Measurements from ENCODE around the gene RSPO3. TPM values are rescaled to one million over a fixed set of nuclear protein-coding genes. Genes with fewer than 3 reads are reported as not detected.

RSPO3 gene
- total and polyA plus RNA-seq, 2 of the 4 experiments (the other 2 are of a cell fraction), result not detected

DNA sequence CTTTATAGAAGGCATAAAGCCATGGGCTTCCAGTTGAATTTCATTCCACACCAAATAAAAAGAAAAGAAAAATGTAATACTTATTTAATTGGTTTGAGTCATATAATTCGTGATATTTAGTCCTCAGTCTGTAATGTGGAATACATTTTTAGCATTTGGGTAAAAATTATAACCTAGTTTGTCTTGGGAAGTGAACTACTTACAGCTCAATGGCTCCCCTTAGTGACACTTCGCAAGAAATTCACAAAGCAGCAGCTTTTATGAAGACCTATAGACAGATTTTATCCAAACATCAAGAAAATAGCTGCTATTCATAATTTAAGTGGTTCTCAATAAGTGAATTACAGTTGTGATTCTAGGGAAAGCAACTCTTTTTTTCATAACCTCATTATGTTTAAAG lies 72.1 kb downstream of the RSPO3 start:
- peak; percentile 73 for ATAC-seq (ENCODE audit: low read depth)
- H3K4me1 ChIP-seq (ENCODE audit: control insufficient read depth, insufficient read depth, low read length), result no peaks in the 10 kb centered on the region
- no peaks in the 10 kb centered on the region for H3K36me3 ChIP-seq (ENCODE audit: control insufficient read depth, insufficient read depth, low read length)
- intact Hi-C loops (cut with micrococcal nuclease) (loop anchor here (1.0 to 5.0 kb wide), 3 partner anchors 68 to 1158 kb away; no protein-coding TSS in a partner anchor), dilution Hi-C loops (cut with HindIII; ENCODE audit: low sequenced_read_pairs, unreplicated experiment) (no loop called here), in situ Hi-C loops (cut with MboI; ENCODE audit: low sequenced_read_pairs) (no loop called here)
- H3K4me3 ChIP-seq (ENCODE audit: insufficient read depth, low read depth, low read length), result no peak overlapping the region
- no peak overlapping the region for H4K5ac ChIP-seq (ENCODE audit: low read depth, low read length)
- H3K9me1 ChIP-seq (ENCODE audit: insufficient read depth, low read length), result no peaks in the 10 kb centered on the region
- H2BK20ac ChIP-seq (ENCODE audit: low read depth, low read length), result no peak overlapping the region
- H3K9me3 ChIP-seq (ENCODE audit: control insufficient read depth, insufficient read depth, low read length), result no peaks in the 10 kb centered on the region
- POLR2A ChIA-PET (ENCODE audit: unreplicated experiment), result no interaction called here
- no TSS peak for BruUV-seq (replicated peaks)
- no peak overlapping the region for H3K27ac ChIP-seq (ENCODE audit: insufficient read depth, low read length)
- no peak overlapping the region for H3K4ac ChIP-seq (ENCODE audit: low read depth, low read length)
- DNase-seq, result peak; percentile 61
- H3K14ac ChIP-seq (replicated peaks; ENCODE audit: low read depth, low read length), result no peak overlapping the region
- H3K27me3 ChIP-seq (ENCODE audit: control insufficient read depth, insufficient read depth, low read length), result no peaks in the 10 kb centered on the region; the same call in 1 of the 2 replicates
- no peak overlapping the region for H3K18ac ChIP-seq (ENCODE audit: low read depth, low read length)
- H3K9ac ChIP-seq (ENCODE audit: low read depth, low read length), result no peak overlapping the region
- no peak overlapping the region for H3K56ac ChIP-seq (ENCODE audit: extremely low read depth, insufficient read depth, low read length)
- H2AK5ac ChIP-seq (ENCODE audit: low read depth, low read length), result no peak overlapping the region
- no peak overlapping the region for H2BK5ac ChIP-seq (ENCODE audit: low read depth, low read length, poor library complexity, severe bottlenecking)
- H2AK9ac ChIP-seq (replicated peaks; ENCODE audit: low read depth, low read length, poor library complexity), result no peak overlapping the region
- H3K4me2 ChIP-seq (ENCODE audit: low read depth, low read length), result no peak overlapping the region
- no peaks in the 10 kb centered on the region for H4K20me1 ChIP-seq (ENCODE audit: insufficient read depth, low read length)
- no peak overlapping the region for H4K8ac ChIP-seq (ENCODE audit: low read depth in 2 of 2, low read length in 2 of 2)
- H2BK120ac ChIP-seq (ENCODE audit: low read depth, low read length), result no peak overlapping the region
- CTCF ChIA-PET, result interaction anchor here (0.8 to 1.4 kb wide), 5 partner anchors 10 to 1156 kb away, joined by 3 to 5 read pairs (median 4); partner anchors contain the start of gene RNF146
- no peak overlapping the region for H2AFZ ChIP-seq (replicated peaks; ENCODE audit: low read length, poor library complexity)
- H4K91ac ChIP-seq (ENCODE audit: insufficient read depth, low read depth, low read length), result no peak overlapping the region
- TF ChIP-seq POLR2A (IDR thresholded peaks at IDR 0.05; ENCODE audit: low read depth, low read length) (no peak), FOS (IDR thresholded peaks at IDR 0.05; ENCODE audit: low read depth, low read length) (no peak), RFX5 (IDR thresholded peaks at IDR 0.05; ENCODE audit: low read depth, low read length) (no peak), BHLHE40 (IDR thresholded peaks at IDR 0.05; ENCODE audit: low read depth, low read length) (no peak), SMC3 (IDR thresholded peaks at IDR 0.05; ENCODE audit: low read depth, low read length) (peak; percentile 37; the same call in 1 of the 2 replicates), MAZ (IDR thresholded peaks at IDR 0.05; ENCODE audit: borderline replicate concordance, low read depth, low read length) (no peak), RCOR1 (IDR thresholded peaks at IDR 0.05; ENCODE audit: insufficient replicate concordance, low read length) (no peak), CEBPB (IDR thresholded peaks at IDR 0.05; ENCODE audit: low read depth, low read length) (no peak), RAD21 (IDR thresholded peaks at IDR 0.05; ENCODE audit: low read length) (peak; percentile 60), CHD1 (IDR thresholded peaks at IDR 0.05; ENCODE audit: low read depth, low read length) (no peak)
- TF ChIP-seq, protein P1, sequence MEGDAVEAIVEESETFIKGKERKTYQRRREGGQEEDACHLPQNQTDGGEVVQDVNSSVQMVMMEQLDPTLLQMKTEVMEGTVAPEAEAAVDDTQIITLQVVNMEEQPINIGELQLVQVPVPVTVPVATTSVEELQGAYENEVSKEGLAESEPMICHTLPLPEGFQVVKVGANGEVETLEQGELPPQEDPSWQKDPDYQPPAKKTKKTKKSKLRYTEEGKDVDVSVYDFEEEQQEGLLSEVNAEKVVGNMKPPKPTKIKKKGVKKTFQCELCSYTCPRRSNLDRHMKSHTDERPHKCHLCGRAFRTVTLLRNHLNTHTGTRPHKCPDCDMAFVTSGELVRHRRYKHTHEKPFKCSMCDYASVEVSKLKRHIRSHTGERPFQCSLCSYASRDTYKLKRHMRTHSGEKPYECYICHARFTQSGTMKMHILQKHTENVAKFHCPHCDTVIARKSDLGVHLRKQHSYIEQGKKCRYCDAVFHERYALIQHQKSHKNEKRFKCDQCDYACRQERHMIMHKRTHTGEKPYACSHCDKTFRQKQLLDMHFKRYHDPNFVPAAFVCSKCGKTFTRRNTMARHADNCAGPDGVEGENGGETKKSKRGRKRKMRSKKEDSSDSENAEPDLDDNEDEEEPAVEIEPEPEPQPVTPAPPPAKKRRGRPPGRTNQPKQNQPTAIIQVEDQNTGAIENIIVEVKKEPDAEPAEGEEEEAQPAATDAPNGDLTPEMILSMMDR (conservative IDR thresholded peaks at IDR 0.05; ENCODE audit: low read depth, low read length), result peak; percentile 59
- TF ChIP-seq, protein P2, sequence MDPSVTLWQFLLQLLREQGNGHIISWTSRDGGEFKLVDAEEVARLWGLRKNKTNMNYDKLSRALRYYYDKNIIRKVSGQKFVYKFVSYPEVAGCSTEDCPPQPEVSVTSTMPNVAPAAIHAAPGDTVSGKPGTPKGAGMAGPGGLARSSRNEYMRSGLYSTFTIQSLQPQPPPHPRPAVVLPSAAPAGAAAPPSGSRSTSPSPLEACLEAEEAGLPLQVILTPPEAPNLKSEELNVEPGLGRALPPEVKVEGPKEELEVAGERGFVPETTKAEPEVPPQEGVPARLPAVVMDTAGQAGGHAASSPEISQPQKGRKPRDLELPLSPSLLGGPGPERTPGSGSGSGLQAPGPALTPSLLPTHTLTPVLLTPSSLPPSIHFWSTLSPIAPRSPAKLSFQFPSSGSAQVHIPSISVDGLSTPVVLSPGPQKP (IDR thresholded peaks at IDR 0.05; ENCODE audit: borderline replicate concordance, low read depth, low read length), result no peak
- no CpG with 5 or more reads among the region's 2 CpGs for WGBS, 2 experiments (ENCODE audit: extremely low coverage in 2 of 2, insufficient read length in 1 of 2)
- H2BK15ac ChIP-seq (ENCODE audit: low read depth, low read length), result no peak overlapping the region
- no peak overlapping the region for H3K23ac ChIP-seq (ENCODE audit: low read depth, low read length)
- H3K79me1 ChIP-seq (ENCODE audit: low read depth in 1 of 2, low read length in 2 of 2), result no peaks in the 10 kb centered on the region

Data from IMR-90 (cell line).